ENCODE measurements around the gene POLRMT. TPM values are rescaled to one million over a fixed set of nuclear protein-coding genes. Genes with fewer than 3 reads are reported as not detected.

Gene POLRMT
- total and polyA plus RNA-seq, 2 donors (not counting 1 experiment from before 2014, with no cell fraction given) = 7.3 to 21.5 TPM

GRCh38 chr19:572140-572742, 61.1 kb downstream of the POLRMT start, which contains the start of gene BSG:
BSG (plus strand) TSS chr19:572596; CDS start chr19:572635, 39 bp downstream.
- peak; percentile 95 to 97 for DNase-seq (ENCODE audit: low read depth in 2 of 2)
- TF ChIP-seq EZH2 (IDR thresholded peaks at IDR 0.05; ENCODE audit: low read length, missing control alignments) = no peak
- no peak for TF ChIP-seq CTCF (conservative IDR thresholded peaks at IDR 0.05 in 1 of 2, IDR thresholded peaks at IDR 0.05 in 1 of 2; ENCODE audit: low read depth in 1 of 2, low read length in 2 of 2)
- H3K79me2 ChIP-seq (ENCODE audit: control insufficient read depth, insufficient read depth, low read length) = peaks cover 43% of the 10 kb centered on the region
- H3K27ac ChIP-seq (ENCODE audit: insufficient read depth, low read length) = peak within 1 kb of the TSS; percentile 81
- no peaks in the 10 kb centered on the region for H3K36me3 ChIP-seq (ENCODE audit: control insufficient read depth, insufficient read depth, low read length)
- H2AFZ ChIP-seq (ENCODE audit: low read length) = peak within 1 kb of the TSS; percentile 67
- peaks cover 20% of the 10 kb centered on the region for H3K4me1 ChIP-seq (ENCODE audit: control insufficient read depth, extremely low read depth, insufficient read depth, low read length)
- peak within 1 kb of the TSS; percentile 98 for H3K4me2 ChIP-seq (ENCODE audit: extremely low read depth, insufficient read depth, low read length)
- H3K9ac ChIP-seq (ENCODE audit: insufficient read depth, low read length) = peak within 1 kb of the TSS; percentile 91
- H3K27me3 ChIP-seq (ENCODE audit: control insufficient read depth, insufficient read depth, low read length) = no peaks in the 10 kb centered on the region
- peak within 1 kb of the TSS; percentile 82 to 94 (median 89) for H3K4me3 ChIP-seq (replicated peaks in 1 of 4; ENCODE audit: control extremely low read depth in 1 of 4, insufficient read depth in 1 of 4, low read depth in 3 of 4, low read length in 4 of 4)
- no peaks in the 10 kb centered on the region for H4K20me1 ChIP-seq (ENCODE audit: control insufficient read depth, extremely low read depth, insufficient read depth, low read length)
- no peaks in the 10 kb centered on the region for H3K9me3 ChIP-seq (ENCODE audit: control insufficient read depth, insufficient read depth, low read depth, low read length)

- no peaks in the 10 kb centered on the region for H3K27me3 ChIP-seq (ENCODE audit: control insufficient read depth, insufficient read depth, low read length)
- H3K4me1 ChIP-seq (ENCODE audit: control insufficient read depth, extremely low read depth, insufficient read depth, low read length) = peaks cover 20% of the 10 kb centered on the region
- H3K9ac ChIP-seq (ENCODE audit: insufficient read depth, low read length) = peak overlapping the region; percentile 46
- H3K79me2 ChIP-seq (ENCODE audit: control insufficient read depth, insufficient read depth, low read length) = peaks cover 36% of the 10 kb centered on the region
- peak overlapping the region; percentile 81 for H3K27ac ChIP-seq (ENCODE audit: insufficient read depth, low read length)
- H3K9me3 ChIP-seq (ENCODE audit: control insufficient read depth, insufficient read depth, low read depth, low read length) = no peaks in the 10 kb centered on the region
- peak overlapping the region; percentile 61 for H3K4me2 ChIP-seq (ENCODE audit: extremely low read depth, insufficient read depth, low read length)
- no peaks in the 10 kb centered on the region for H3K36me3 ChIP-seq (ENCODE audit: control insufficient read depth, insufficient read depth, low read length)
- DNase-seq (ENCODE audit: low read depth in 2 of 2) = peak; percentile 40 to 51
- H3K4me3 ChIP-seq (replicated peaks in 1 of 4; ENCODE audit: control extremely low read depth in 1 of 4, insufficient read depth in 1 of 4, low read depth in 3 of 4, low read length in 4 of 4) = peak overlapping the region; percentile 38 to 78 (median 55)
- no peaks in the 10 kb centered on the region for H4K20me1 ChIP-seq (ENCODE audit: control insufficient read depth, extremely low read depth, insufficient read depth, low read length)
- peak overlapping the region; percentile 66 for H2AFZ ChIP-seq (ENCODE audit: low read length)
- no peak for TF ChIP-seq CTCF (conservative IDR thresholded peaks at IDR 0.05 in 1 of 2, IDR thresholded peaks at IDR 0.05 in 1 of 2; ENCODE audit: low read depth in 1 of 2, low read length in 2 of 2)
- TF ChIP-seq EZH2 (IDR thresholded peaks at IDR 0.05; ENCODE audit: low read length, missing control alignments) = no peak
Observed at GRCh38 chr19:571566-571974, 61.8 kb downstream of the POLRMT start.

- no peaks in the 10 kb centered on the region for H3K36me3 ChIP-seq (ENCODE audit: control insufficient read depth, insufficient read depth, low read length)
- DNase-seq (ENCODE audit: low read depth in 2 of 2) = peak; percentile 30
- H3K9me3 ChIP-seq (ENCODE audit: control insufficient read depth, insufficient read depth, low read depth, low read length) = no peaks in the 10 kb centered on the region
- H3K27me3 ChIP-seq (ENCODE audit: control insufficient read depth, insufficient read depth, low read length) = no peaks in the 10 kb centered on the region
- no peaks in the 10 kb centered on the region for H4K20me1 ChIP-seq (ENCODE audit: control insufficient read depth, extremely low read depth, insufficient read depth, low read length)
- H3K4me1 ChIP-seq (ENCODE audit: control insufficient read depth, extremely low read depth, insufficient read depth, low read length) = peaks cover 16% of the 10 kb centered on the region
- H3K9ac ChIP-seq (ENCODE audit: insufficient read depth, low read length) = peak overlapping the region; percentile 46
- no peak for TF ChIP-seq EZH2 (IDR thresholded peaks at IDR 0.05; ENCODE audit: low read length, missing control alignments)
- H3K79me2 ChIP-seq (ENCODE audit: control insufficient read depth, insufficient read depth, low read length) = peaks cover 31% of the 10 kb centered on the region
- peak overlapping the region; percentile 66 for H2AFZ ChIP-seq (ENCODE audit: low read length)
- peak overlapping the region; percentile 81 for H3K27ac ChIP-seq (ENCODE audit: insufficient read depth, low read length)
- H3K4me3 ChIP-seq (replicated peaks in 1 of 4; ENCODE audit: control extremely low read depth in 1 of 4, insufficient read depth in 1 of 4, low read depth in 3 of 4, low read length in 4 of 4) = peak overlapping the region; percentile 38 to 78 (median 55)
- H3K4me2 ChIP-seq (ENCODE audit: extremely low read depth, insufficient read depth, low read length) = peak overlapping the region; percentile 61
Observed at GRCh38 chr19:570937-571565, 62.3 kb downstream of the POLRMT start.
